H1 (cell line): ENCODE results near the gene TPST2. TPM values are rescaled to one million over a fixed set of nuclear protein-coding genes. Genes with fewer than 3 reads are reported as not detected.

ENCODE experiments used
- CTCF ChIA-PET: fragments of 300-600 bp; sonication (Branson Sonifier 250); formaldehyde crosslinking; loops from one replicate; lab custom pipeline; 2021; ENCODE audit not compliant: partially characterized antibody; lab: Charles Lee
- POLR2A ChIA-PET: fragments of 300-600 bp; sonication (Branson Sonifier 250); formaldehyde crosslinking; loops from one replicate; lab custom pipeline; 2021; ENCODE audit warnings: inconsistent platforms; ENCODE audit not compliant: partially characterized antibody; lab: Charles Lee
- DNase-seq, 2 experiments: peaks; one replicate each; pipeline versions ENCODE4 v3.0.0 to v3.0.0-alpha.2; 2010 to 2022; ENCODE audit warnings: low spot score in 2 of 2, low read depth in 1 of 2, mixed read lengths in 1 of 2
- FAIRE-seq: peaks from 2 replicates; lab custom pipeline; 2011; peaks lifted over from hg19 to GRCh38; lab: Jason Lieb, UNC
- H2AFZ ChIP-seq: 2 replicates; pipeline ENCODE4 v1.8.1; 2012; ENCODE audit warnings: low read length, inconsistent platforms
- H2AK5ac ChIP-seq: 2 replicates; pipeline ENCODE4 v1.6.1; 2013; ENCODE audit warnings: low read depth, low read length
- H2BK120ac ChIP-seq: replicated peaks from 2 replicates; pipeline ENCODE3; 2013; ENCODE audit warnings: low read depth, low read length, inconsistent platforms
- H2BK12ac ChIP-seq: 2 replicates; pipeline ENCODE4 v1.6.1; 2013; ENCODE audit warnings: low read depth, low read length
- H2BK15ac ChIP-seq: 2 replicates; pipeline ENCODE4 v1.6.1; 2013; ENCODE audit warnings: low read length
- H2BK20ac ChIP-seq: 2 replicates; pipeline ENCODE4 v1.6.1; 2013; ENCODE audit warnings: low read length
- H2BK5ac ChIP-seq: 2 replicates; pipeline ENCODE4 v1.6.1; 2013; ENCODE audit warnings: low read depth, low read length
- H3K14ac ChIP-seq: 2 replicates; pipeline ENCODE4 v1.6.1; 2013; ENCODE audit warnings: inconsistent platforms; ENCODE audit not compliant: insufficient read length
- H3K18ac ChIP-seq: 2 replicates; pipeline ENCODE4 v1.6.1; 2013; ENCODE audit warnings: low read length; ENCODE audit errors: extremely low read depth
- H3K23ac ChIP-seq: 2 replicates; pipeline ENCODE4 v1.6.1; 2013; ENCODE audit warnings: inconsistent platforms; ENCODE audit not compliant: insufficient read length
- H3K23me2 ChIP-seq: 2 replicates; pipeline ENCODE4 v1.6.1; 2013; ENCODE audit warnings: low read depth, low read length
- H3K27ac ChIP-seq: 2 replicates; pipeline ENCODE4 v1.6.1; 2011; ENCODE audit warnings: low read depth, low read length, inconsistent platforms
- H3K27me3 ChIP-seq, 4 experiments: replicated peaks in 1 of 4; 1 replicate in 1 of 4; 2 replicates in 3 of 4; pipeline versions ENCODE4 v1.6.1 to v1.8.1; 2011 to 2013; ENCODE audit warnings: low read length in 3 of 4, mild to moderate bottlenecking in 3 of 4, inconsistent platforms in 2 of 4, mixed read lengths in 2 of 4, moderate library complexity in 1 of 4; ENCODE audit not compliant: control insufficient read depth in 3 of 4, insufficient read depth in 3 of 4; ENCODE audit errors: extremely low read depth in 1 of 4
- H3K36me3 ChIP-seq, 4 experiments: 2 replicates each; pipeline versions ENCODE4 v1.6.1 to v1.8.1; 2011 to 2013; ENCODE audit warnings: mild to moderate bottlenecking in 4 of 4, low read length in 3 of 4, moderate library complexity in 2 of 4, control low read depth in 1 of 4, inconsistent platforms in 1 of 4; ENCODE audit not compliant: insufficient read depth in 4 of 4, control insufficient read depth in 2 of 4
- H3K4ac ChIP-seq: replicated peaks from 2 replicates; pipeline ENCODE3; 2013; ENCODE audit warnings: low read length, low read depth, mixed read lengths, inconsistent platforms; ENCODE audit not compliant: insufficient read length
- H3K4me1 ChIP-seq, 4 experiments: replicated peaks in 1 of 4; 1 replicate in 1 of 4; 2 replicates in 3 of 4; pipeline versions ENCODE4 v1.6.1 to v1.8.1; 2011 to 2013; ENCODE audit warnings: low read length in 3 of 4, inconsistent platforms in 2 of 4, mixed read lengths in 1 of 4; ENCODE audit not compliant: insufficient read depth in 4 of 4, control insufficient read depth in 3 of 4
- H3K4me2 ChIP-seq, 2 experiments: 2 replicates each; pipeline versions ENCODE4 v1.6.1 to v1.8.1; 2011 to 2013; ENCODE audit warnings: low read depth in 2 of 2, low read length in 2 of 2, control low read depth in 1 of 2, inconsistent platforms in 1 of 2, mild to moderate bottlenecking in 1 of 2; ENCODE audit not compliant: insufficient read depth in 1 of 2
- H3K4me3 ChIP-seq, 4 experiments: fragments of 200-600, 300-600 bp in 1 of 4; sonication (generic), shearing (Covaris generic), sonication (Bioruptor Twin) in 1 of 4; 2 replicates each; pipeline versions ENCODE4 v1.5.1 to v1.8.1; 2011 to 2016; ENCODE audit warnings: low read length in 4 of 4, low read depth in 3 of 4, control low read depth in 2 of 4, inconsistent platforms in 2 of 4, mild to moderate bottlenecking in 2 of 4, mixed read lengths in 1 of 4, moderate library complexity in 1 of 4; ENCODE audit not compliant: insufficient read depth in 2 of 4; ENCODE audit errors: extremely low read depth in 1 of 4
- H3K56ac ChIP-seq: replicated peaks from 2 replicates; pipeline ENCODE3; 2013; ENCODE audit warnings: low read depth, mild to moderate bottlenecking, mixed read lengths, low read length, inconsistent platforms; ENCODE audit not compliant: insufficient read length
- H3K79me1 ChIP-seq: 2 replicates; pipeline ENCODE4 v1.6.1; 2013; ENCODE audit warnings: low read depth, low read length, control low read depth
- H3K79me2 ChIP-seq, 2 experiments: 2 replicates each; pipeline versions ENCODE4 v1.6.1 to v1.8.1; 2012 to 2013; ENCODE audit warnings: low read length in 2 of 2, mild to moderate bottlenecking in 2 of 2, inconsistent platforms in 1 of 2; ENCODE audit not compliant: insufficient read depth in 2 of 2, control insufficient read depth in 1 of 2
- H3K9ac ChIP-seq, 4 experiments: replicated peaks in 1 of 4; 1 replicate in 1 of 4; 2 replicates in 3 of 4; pipeline versions ENCODE4 v1.6.1 to v1.8.1; 2011 to 2013; ENCODE audit warnings: low read depth in 3 of 4, low read length in 3 of 4, control low read depth in 2 of 4, mild to moderate bottlenecking in 2 of 4, moderate library complexity in 2 of 4, inconsistent platforms in 1 of 4; ENCODE audit errors: extremely low read depth in 1 of 4
- H3K9me3 ChIP-seq, 2 experiments: 2 replicates each; pipeline versions ENCODE4 v1.6.1 to v1.8.1; 2012 to 2013; ENCODE audit warnings: mild to moderate bottlenecking in 2 of 2, moderate library complexity in 2 of 2, control low read depth in 1 of 2, inconsistent platforms in 1 of 2, low read depth in 1 of 2, low read length in 1 of 2, mixed read lengths in 1 of 2; ENCODE audit not compliant: insufficient read depth in 2 of 2
- H4K20me1 ChIP-seq, 2 experiments: replicated peaks in 1 of 2; 2 replicates each; pipeline versions ENCODE3 to v1.8.1; 2011 to 2013; ENCODE audit warnings: inconsistent platforms in 2 of 2, low read length in 2 of 2, mild to moderate bottlenecking in 1 of 2; ENCODE audit not compliant: insufficient read depth in 2 of 2, control insufficient read depth in 1 of 2
- H4K5ac ChIP-seq: 2 replicates; pipeline ENCODE4 v1.6.1; 2013; ENCODE audit warnings: low read length, low read depth, mixed read lengths, inconsistent platforms; ENCODE audit not compliant: insufficient read length
- H4K8ac ChIP-seq: 2 replicates; pipeline ENCODE4 v1.8.0; 2013; ENCODE audit warnings: mild to moderate bottlenecking, moderate library complexity, low read length, inconsistent platforms; ENCODE audit not compliant: insufficient read depth; ENCODE audit errors: extremely low read depth
- H4K91ac ChIP-seq: replicated peaks from 2 replicates; pipeline ENCODE3; 2013; ENCODE audit warnings: low read length, mixed read lengths, inconsistent platforms; ENCODE audit not compliant: insufficient read length
- EGR1 ChIP-seq: IDR thresholded peaks from 2 replicates; pipeline ENCODE4 v1.6.1; 2011; ENCODE audit warnings: low read depth, low read length, borderline replicate concordance
- TCF12 ChIP-seq: IDR thresholded peaks from 2 replicates; pipeline ENCODE4 v1.6.1; 2011; ENCODE audit warnings: low read depth, mild to moderate bottlenecking, low read length
- WGBS, 2 experiments: shearing (Covaris generic) in 1 of 2; methylation state at CpG; one replicate each; pipeline versions ENCODE4 v1.1.6 to v1.1.7; 2013 to 2015; ENCODE audit warnings: low lambda C conversion rate in 2 of 2, mixed read lengths in 2 of 2, inconsistent platforms in 1 of 2, low coverage in 1 of 2, missing lambda C conversion rate in 1 of 2; ENCODE audit not compliant: insufficient replicate concordance in 2 of 2, insufficient coverage in 1 of 2, insufficient read length in 1 of 2; ENCODE audit errors: extremely low coverage in 1 of 2, missing lambda C conversion rate in 1 of 2; 5-methylcytosine and 5-hydroxymethylcytosine counted together
- polyA plus RNA-seq, 7 experiments: library from polyadenylated mRNA; depleted of rRNA in 3 of 7; stranded (reverse) in 5 of 7; unstranded in 2 of 7; fragments of >200 nt in 5 of 7; fragments of 200-250 nt in 2 of 7; gene quantifications; 1 replicate in 5 of 7; 2 replicates in 1 of 7; 4 replicates in 1 of 7; pipeline versions ENCODE4 v1.2.1 to v1.2.3, GENCODE V29; 2011 to 2013; ENCODE audit warnings: missing spikeins in 2 of 7, mixed read lengths in 2 of 7
- total RNA-seq: library from RNA; stranded (reverse); fragmentation: NEBNext Ultra II Directional; extraction: Animal tissue kit (Norgen Biotek cat#: 25700); gene quantifications from 2 replicates; pipeline ENCODE4 v1.2.1, GENCODE V29; 2021

Gene TPST2
- total and polyA plus RNA-seq, 2 of the 8 experiments (the other 6 are each of a cell fraction or from before 2014, with no cell fraction given) = 58.8 to 143 TPM

- H3K56ac ChIP-seq = no peak within 1 kb of the TSS
- no peaks in the 10 kb centered on the region; the same call in 1 of the 2 replicates for H3K23me2 ChIP-seq
- no peak within 1 kb of the TSS for H3K9ac ChIP-seq
- H2BK120ac ChIP-seq = no peak within 1 kb of the TSS
- H3K4ac ChIP-seq = no peak within 1 kb of the TSS
- peak within 1 kb of the TSS; percentile 25 for H4K5ac ChIP-seq
- H3K27me3 ChIP-seq = peaks cover 5 to 21% (median 18%) of the 10 kb centered on the region in 4 experiments
- H2AK5ac ChIP-seq = peak within 1 kb of the TSS; percentile 89; the same call in 1 of the 2 replicates
- no peaks in the 10 kb centered on the region for H3K9me3 ChIP-seq
- H2AFZ ChIP-seq = no peak within 1 kb of the TSS
- H2BK15ac ChIP-seq = peak within 1 kb of the TSS; percentile 36
- H3K36me3 ChIP-seq = no peaks in the 10 kb centered on the region
- no peak within 1 kb of the TSS for H4K8ac ChIP-seq
- H3K4me1 ChIP-seq = peaks cover 21 to 37% (median 29%) of the 10 kb centered on the region in 4 experiments
- peak within 1 kb of the TSS; percentile 97; the same call in 1 of the 2 replicates for H2BK12ac ChIP-seq
- FAIRE-seq = no peak
- H4K91ac ChIP-seq = peak within 1 kb of the TSS; percentile 89
- no peak within 1 kb of the TSS for H3K4me3 ChIP-seq
- H2BK20ac ChIP-seq = peak within 1 kb of the TSS; percentile 95
- H4K20me1 ChIP-seq = no peaks in the 10 kb centered on the region
- H3K14ac ChIP-seq = no peak within 1 kb of the TSS
- DNase-seq = peak in 1 of 2 experiments; percentile 53
- no peaks in the 10 kb centered on the region for H3K79me2 ChIP-seq
- peak within 1 kb of the TSS; percentile 31 to 32 for H3K4me2 ChIP-seq
- H2BK5ac ChIP-seq = peak within 1 kb of the TSS; percentile 79; the same call in 1 of the 2 replicates
- ChIA-PET POLR2A (interaction anchor here (0.7 to 1.3 kb wide), 5 partner anchors 9 to 63 kb away, joined by 3 to 5 read pairs (median 4); no protein-coding TSS in a partner anchor), CTCF (interaction anchor here (0.7 to 2.1 kb wide), 6 partner anchors 13 to 55 kb away, joined by 3 to 5 read pairs (median 3); no protein-coding TSS in a partner anchor)
- no peaks in the 10 kb centered on the region for H3K79me1 ChIP-seq
- no peak within 1 kb of the TSS for H3K27ac ChIP-seq
- WGBS, 2 experiments = 66% methylated on average over 7 of the region's 7 CpGs; no CpG with 5 or more reads in 1 of the 2 experiments
- no peak within 1 kb of the TSS for H3K23ac ChIP-seq
- peak within 1 kb of the TSS; percentile 81 for H3K18ac ChIP-seq
- peak; percentile 70; the same call in 1 of the 2 replicates for TF ChIP-seq EGR1
- no peak for TF ChIP-seq TCF12
These were observed 27.6 kb upstream of the TPST2 start, which contains the start of gene CRYBB1 for GRCh38 chr22:26617271-26618199. CRYBB1 (minus strand) TSS chr22:26618027; CDS start chr22:26616319, 1,708 bp downstream.
